RWPE2 (cell line): ENCODE measurements around the gene RPL10A.

Experiments used
- ATAC-seq: fragments of 200-7000 bp; cut with Tn5 transposase; 3 replicates; pipeline ENCODE4 v1.9.1; 2021; ENCODE audit warnings: low read depth
- DNase-seq: peaks from one replicate; pipeline ENCODE4 v3.0.0-alpha.2; 2020; ENCODE audit warnings: low spot score
- H3K27ac ChIP-seq: fragments of 450-650 bp; 2 replicates; pipeline ENCODE4 v1.5.1; 2017; ENCODE audit warnings: mild to moderate bottlenecking; ENCODE audit not compliant: poor library complexity, severe bottlenecking
- H3K27me3 ChIP-seq: fragments of 250-450 bp; sonication (Bioruptor Pico); 2 replicates; pipeline ENCODE4 v1.5.1; 2021; ENCODE audit warnings: mild to moderate bottlenecking, moderate library complexity; ENCODE audit not compliant: insufficient read depth, poor library complexity, severe bottlenecking
- H3K36me3 ChIP-seq: fragments of 250-450 bp; sonication (Bioruptor Pico); 2 replicates; pipeline ENCODE4 v1.5.1; 2020; ENCODE audit warnings: low read depth, mild to moderate bottlenecking, moderate library complexity
- H3K4me1 ChIP-seq: fragments of 250-450 bp; sonication (Bioruptor Pico); 2 replicates; pipeline ENCODE4 v1.5.1; 2021; ENCODE audit warnings: mild to moderate bottlenecking, moderate library complexity; ENCODE audit not compliant: insufficient read depth, poor library complexity, severe bottlenecking
- H3K4me3 ChIP-seq: fragments of 250-450 bp; sonication (Bioruptor Pico); 2 replicates; pipeline ENCODE4 v1.5.1; 2021; ENCODE audit warnings: mild to moderate bottlenecking, moderate library complexity; ENCODE audit not compliant: severe bottlenecking
- H3K9me3 ChIP-seq: fragments of 250-450 bp; sonication (Bioruptor Pico); 2 replicates; pipeline ENCODE4 v1.5.1; 2021; ENCODE audit warnings: mild to moderate bottlenecking, moderate library complexity; ENCODE audit not compliant: severe bottlenecking
- TF ChIP-seq, protein P1 (sequence below): fragments of 450-650 bp; IDR thresholded peaks from one replicate; pipeline ENCODE4 v1.5.1; 2017; ENCODE audit warnings: mild to moderate bottlenecking, moderate library complexity; ENCODE audit not compliant: poor library complexity, severe bottlenecking

The RPL10A gene

GRCh38 chr6:35475573-35475972, 7.4 kb downstream of the RPL10A start:
- Histone ChIP-seq H3K27ac (no peak overlapping the region), H3K27me3 (no peaks in the 10 kb centered on the region), H3K36me3 (peaks cover 59% of the 10 kb centered on the region), H3K4me1 (peaks cover 4% of the 10 kb centered on the region), H3K4me3 (no peak overlapping the region), H3K9me3 (no peaks in the 10 kb centered on the region)
- TF ChIP-seq, protein P1, sequence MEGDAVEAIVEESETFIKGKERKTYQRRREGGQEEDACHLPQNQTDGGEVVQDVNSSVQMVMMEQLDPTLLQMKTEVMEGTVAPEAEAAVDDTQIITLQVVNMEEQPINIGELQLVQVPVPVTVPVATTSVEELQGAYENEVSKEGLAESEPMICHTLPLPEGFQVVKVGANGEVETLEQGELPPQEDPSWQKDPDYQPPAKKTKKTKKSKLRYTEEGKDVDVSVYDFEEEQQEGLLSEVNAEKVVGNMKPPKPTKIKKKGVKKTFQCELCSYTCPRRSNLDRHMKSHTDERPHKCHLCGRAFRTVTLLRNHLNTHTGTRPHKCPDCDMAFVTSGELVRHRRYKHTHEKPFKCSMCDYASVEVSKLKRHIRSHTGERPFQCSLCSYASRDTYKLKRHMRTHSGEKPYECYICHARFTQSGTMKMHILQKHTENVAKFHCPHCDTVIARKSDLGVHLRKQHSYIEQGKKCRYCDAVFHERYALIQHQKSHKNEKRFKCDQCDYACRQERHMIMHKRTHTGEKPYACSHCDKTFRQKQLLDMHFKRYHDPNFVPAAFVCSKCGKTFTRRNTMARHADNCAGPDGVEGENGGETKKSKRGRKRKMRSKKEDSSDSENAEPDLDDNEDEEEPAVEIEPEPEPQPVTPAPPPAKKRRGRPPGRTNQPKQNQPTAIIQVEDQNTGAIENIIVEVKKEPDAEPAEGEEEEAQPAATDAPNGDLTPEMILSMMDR: no peak
- no peak for ATAC-seq
- peak; percentile 45 for DNase-seq

DNA sequence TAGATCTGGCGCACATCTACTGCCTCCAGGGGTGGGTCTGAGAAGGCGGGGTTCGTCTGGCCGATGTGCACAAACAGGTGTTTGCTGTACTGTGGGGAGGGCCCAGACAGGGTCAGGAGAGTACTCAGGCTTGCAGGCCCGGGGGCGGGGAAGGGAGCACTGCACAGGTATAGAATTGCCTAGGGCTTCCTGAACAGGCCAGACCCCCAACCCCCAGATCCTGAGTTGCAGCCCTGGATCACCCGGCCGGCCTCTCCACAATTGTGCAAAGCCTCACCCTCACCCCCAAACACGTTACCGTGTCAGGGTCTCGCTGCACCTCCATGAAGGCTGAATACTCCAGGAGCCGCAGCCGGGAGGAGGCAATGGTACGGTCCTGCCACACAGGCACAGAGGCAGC, 7.8 kb downstream of the RPL10A start:
- H3K36me3 ChIP-seq: peaks cover 55% of the 10 kb centered on the region
- DNase-seq: peak; percentile 69
- H3K27me3 ChIP-seq: no peaks in the 10 kb centered on the region
- H3K4me1 ChIP-seq: no peaks in the 10 kb centered on the region
- no peak overlapping the region for H3K4me3 ChIP-seq
- TF ChIP-seq, protein P1: no peak
- no peak overlapping the region for H3K27ac ChIP-seq
- H3K9me3 ChIP-seq: no peaks in the 10 kb centered on the region
- ATAC-seq: no peak

GRCh38 chr6:35477028-35477427, 8.8 kb downstream of the RPL10A start:
- Histone ChIP-seq H3K27ac (no peak overlapping the region), H3K4me3 (no peak overlapping the region), H3K4me1 (no peaks in the 10 kb centered on the region), H3K9me3 (no peaks in the 10 kb centered on the region), H3K36me3 (peaks cover 49% of the 10 kb centered on the region), H3K27me3 (no peaks in the 10 kb centered on the region)
- ATAC-seq: no peak
- DNase-seq: no peak
- TF ChIP-seq, protein P1: no peak

DNA sequence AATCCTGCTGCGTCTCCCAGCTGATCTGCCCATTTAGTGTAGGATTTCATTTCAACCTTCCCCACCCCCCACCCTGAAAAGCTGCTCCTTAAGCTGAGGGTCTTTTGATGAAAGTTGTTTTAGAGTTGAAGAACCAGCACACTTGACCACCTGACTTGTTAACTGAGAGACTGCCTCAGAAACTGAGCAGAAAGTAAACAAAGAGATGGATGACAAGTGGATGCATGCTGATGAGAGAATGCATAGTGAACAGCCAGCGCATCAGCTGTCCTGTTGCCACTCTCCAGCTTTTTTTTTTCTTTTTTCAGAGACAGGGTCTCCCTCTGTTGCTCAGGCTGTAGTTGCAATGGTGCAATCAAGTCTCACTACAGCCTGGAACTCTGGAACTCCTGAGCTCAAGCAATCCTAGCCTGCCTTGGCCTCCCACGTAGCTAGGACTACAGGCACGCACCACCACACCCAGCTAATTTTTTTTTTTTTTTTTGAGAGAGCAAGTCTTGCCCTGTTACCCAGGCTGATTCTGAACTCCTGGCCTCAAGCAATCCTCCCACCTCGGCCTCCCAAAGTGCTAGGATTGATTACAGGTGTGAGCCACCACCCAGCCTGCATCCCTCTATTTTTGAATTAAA, 9.5 kb downstream of the RPL10A start:
- DNase-seq (no peak), ATAC-seq (no peak)
- H3K4me3 ChIP-seq: no peak overlapping the region
- no peaks in the 10 kb centered on the region for H3K27me3 ChIP-seq
- TF ChIP-seq, protein P1: no peak
- H3K36me3 ChIP-seq: peaks cover 45% of the 10 kb centered on the region
- H3K9me3 ChIP-seq: no peaks in the 10 kb centered on the region
- no peaks in the 10 kb centered on the region for H3K4me1 ChIP-seq
- H3K27ac ChIP-seq: no peak overlapping the region

- H3K36me3 ChIP-seq: peaks cover 43% of the 10 kb centered on the region
- H3K4me3 ChIP-seq: no peak overlapping the region
- TF ChIP-seq, protein P1: no peak
- no peaks in the 10 kb centered on the region for H3K4me1 ChIP-seq
- no peak for ATAC-seq
- peak; percentile 51 for DNase-seq
- H3K27me3 ChIP-seq: no peaks in the 10 kb centered on the region
- no peaks in the 10 kb centered on the region for H3K9me3 ChIP-seq
- no peak overlapping the region for H3K27ac ChIP-seq
Measured at GRCh38 chr6:35478259-35478658, 10.1 kb downstream of the RPL10A start.
